RWPE2 (cell line): ENCODE results near the gene TLE7.

Experiments
- ATAC-seq: fragments of 200-7000 bp; cut with Tn5 transposase; 3 replicates; pipeline ENCODE4 v1.9.1; 2021; ENCODE audit warnings: low read depth
- DNase-seq: peaks from one replicate; pipeline ENCODE4 v3.0.0-alpha.2; 2020; ENCODE audit warnings: low spot score
- H3K27ac ChIP-seq: fragments of 450-650 bp; 2 replicates; pipeline ENCODE4 v1.5.1; 2017; ENCODE audit warnings: mild to moderate bottlenecking; ENCODE audit not compliant: poor library complexity, severe bottlenecking
- H3K27me3 ChIP-seq: fragments of 250-450 bp; sonication (Bioruptor Pico); 2 replicates; pipeline ENCODE4 v1.5.1; 2021; ENCODE audit warnings: mild to moderate bottlenecking, moderate library complexity; ENCODE audit not compliant: insufficient read depth, poor library complexity, severe bottlenecking
- H3K36me3 ChIP-seq: fragments of 250-450 bp; sonication (Bioruptor Pico); 2 replicates; pipeline ENCODE4 v1.5.1; 2020; ENCODE audit warnings: low read depth, mild to moderate bottlenecking, moderate library complexity
- H3K4me1 ChIP-seq: fragments of 250-450 bp; sonication (Bioruptor Pico); 2 replicates; pipeline ENCODE4 v1.5.1; 2021; ENCODE audit warnings: mild to moderate bottlenecking, moderate library complexity; ENCODE audit not compliant: insufficient read depth, poor library complexity, severe bottlenecking
- H3K4me3 ChIP-seq: fragments of 250-450 bp; sonication (Bioruptor Pico); 2 replicates; pipeline ENCODE4 v1.5.1; 2021; ENCODE audit warnings: mild to moderate bottlenecking, moderate library complexity; ENCODE audit not compliant: severe bottlenecking
- H3K9me3 ChIP-seq: fragments of 250-450 bp; sonication (Bioruptor Pico); 2 replicates; pipeline ENCODE4 v1.5.1; 2021; ENCODE audit warnings: mild to moderate bottlenecking, moderate library complexity; ENCODE audit not compliant: severe bottlenecking
- CTCF ChIP-seq: fragments of 450-650 bp; IDR thresholded peaks from one replicate; pipeline ENCODE4 v1.5.1; 2017; ENCODE audit warnings: mild to moderate bottlenecking, moderate library complexity; ENCODE audit not compliant: poor library complexity, severe bottlenecking

TLE7 gene

GRCh38 chr16:71453036-71453435, 11.2 kb upstream of the TLE7 start:
- no peak for TF ChIP-seq CTCF
- no peak overlapping the region for H3K4me3 ChIP-seq
- H3K27ac ChIP-seq: no peak overlapping the region
- ATAC-seq (no peak), DNase-seq (no peak)
- peaks cover 84% of the 10 kb centered on the region for H3K36me3 ChIP-seq
- no peaks in the 10 kb centered on the region for H3K4me1 ChIP-seq
- H3K27me3 ChIP-seq: no peaks in the 10 kb centered on the region
- peaks cover 19% of the 10 kb centered on the region for H3K9me3 ChIP-seq

- no peaks in the 10 kb centered on the region for H3K4me1 ChIP-seq
- no peak overlapping the region for H3K4me3 ChIP-seq
- ATAC-seq (no peak), DNase-seq (no peak)
- no peak for TF ChIP-seq CTCF
- no peaks in the 10 kb centered on the region for H3K27me3 ChIP-seq
- peaks cover 66% of the 10 kb centered on the region for H3K36me3 ChIP-seq
- H3K9me3 ChIP-seq: peaks cover 43% of the 10 kb centered on the region
- H3K27ac ChIP-seq: no peak overlapping the region
Measured at GRCh38 chr16:71449020-71449419, 7.2 kb upstream of the TLE7 start.

- no peak for DNase-seq
- Histone ChIP-seq H3K9me3 (peaks cover 43% of the 10 kb centered on the region), H3K4me3 (no peak overlapping the region), H3K27ac (no peak overlapping the region), H3K4me1 (no peaks in the 10 kb centered on the region), H3K36me3 (peaks cover 60% of the 10 kb centered on the region), H3K27me3 (no peaks in the 10 kb centered on the region)
- no peak for TF ChIP-seq CTCF
- ATAC-seq: no peak
Measured at GRCh38 chr16:71448274-71448866, 6.5 kb upstream of the TLE7 start.

GRCh38 chr16:71443714-71444113, 1.9 kb upstream of the TLE7 start:
- H3K9me3 ChIP-seq: peaks cover 29% of the 10 kb centered on the region
- no peak for TF ChIP-seq CTCF
- no peaks in the 10 kb centered on the region for H3K27me3 ChIP-seq
- ATAC-seq: no peak
- peaks cover 13% of the 10 kb centered on the region for H3K36me3 ChIP-seq
- H3K27ac ChIP-seq: no peak overlapping the region
- H3K4me1 ChIP-seq: no peaks in the 10 kb centered on the region
- no peak overlapping the region for H3K4me3 ChIP-seq
- DNase-seq: no peak

- no peak for DNase-seq
- no peak overlapping the region for H3K27ac ChIP-seq
- H3K27me3 ChIP-seq: no peaks in the 10 kb centered on the region
- no peak for TF ChIP-seq CTCF
- no peak for ATAC-seq
- H3K36me3 ChIP-seq: no peaks in the 10 kb centered on the region
- H3K4me3 ChIP-seq: no peak overlapping the region
- no peaks in the 10 kb centered on the region for H3K4me1 ChIP-seq
- peaks cover 8% of the 10 kb centered on the region for H3K9me3 ChIP-seq
Measured at GRCh38 chr16:71441348-71442050, 355 bp downstream of the TLE7 start.
